ENCODE measurements around the gene UTF1.

The UTF1 gene

DNA sequence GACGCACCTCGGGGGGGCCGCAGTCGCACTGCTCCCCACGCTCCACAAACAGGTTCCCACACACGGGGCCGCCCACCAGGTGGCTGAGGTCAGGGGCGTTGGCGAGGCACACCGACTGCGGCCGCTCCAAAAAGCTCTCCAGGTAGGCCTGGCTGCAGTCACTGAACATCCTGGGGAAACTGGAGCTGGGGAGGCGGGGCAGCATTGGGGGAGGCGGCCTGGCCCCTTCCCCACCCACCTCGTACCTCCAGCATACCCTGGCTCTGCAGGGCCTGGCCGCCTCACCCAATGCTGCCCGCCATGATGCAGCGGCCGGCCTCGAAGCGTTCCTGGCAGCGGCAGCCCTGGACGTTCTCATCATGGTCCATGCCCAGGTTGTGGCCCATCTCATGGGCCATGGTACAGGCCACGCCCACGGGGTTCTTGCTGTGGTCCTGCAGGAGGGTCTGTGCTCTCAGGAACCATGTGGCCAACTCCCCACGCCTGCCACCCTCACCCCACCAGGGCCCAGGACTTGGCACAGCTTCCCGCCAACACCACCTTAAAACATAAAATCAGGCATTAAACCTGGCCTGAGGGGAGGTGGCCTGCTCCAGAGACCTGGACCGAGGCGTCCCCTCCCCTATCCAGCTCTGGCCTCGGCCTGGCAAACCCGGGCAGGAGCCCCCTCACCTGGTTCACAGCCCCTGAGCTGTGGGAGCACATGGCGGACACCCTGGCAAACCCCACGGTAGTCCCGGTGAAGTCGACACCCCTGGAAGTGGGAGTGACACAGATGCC, 41.7 kb downstream of the UTF1 start:
- Histone ChIP-seq H3K4me2 (ENCODE audit: low read length) (no peak overlapping the region), H3K18ac (ENCODE audit: low read length) (no peak overlapping the region), H3K79me1 (ENCODE audit: low read length) (no peaks in the 10 kb centered on the region), H3K4me3 (ENCODE audit: low read length) (no peak overlapping the region), H3K36me3 (ENCODE audit: control insufficient read depth, insufficient read depth, low read length) (no peaks in the 10 kb centered on the region), H3K27ac (ENCODE audit: low read depth, low read length) (no peak overlapping the region), H2BK15ac (replicated peaks; ENCODE audit: low read depth) (no peak overlapping the region), H2BK5ac (ENCODE audit: low read length) (no peak overlapping the region), H4K8ac (ENCODE audit: low read depth, low read length) (no peak overlapping the region), H2BK120ac (ENCODE audit: low read depth, low read length) (no peak overlapping the region), H3K23ac (ENCODE audit: low read length) (no peak overlapping the region), H3K79me2 (ENCODE audit: control insufficient read depth, insufficient read depth, low read length) (no peaks in the 10 kb centered on the region), H4K5ac (ENCODE audit: low read length) (no peak overlapping the region), H3K56ac (ENCODE audit: low read length) (no peak overlapping the region), H2AK5ac (ENCODE audit: low read length) (no peak overlapping the region), H3K4me1 (ENCODE audit: control insufficient read depth, low read depth, low read length) (no peaks in the 10 kb centered on the region), H3K9ac (ENCODE audit: low read length) (no peak overlapping the region), H3K27me3 (ENCODE audit: insufficient read depth, low read length, poor library complexity) (no peaks in the 10 kb centered on the region), H3K4ac (ENCODE audit: low read depth, low read length) (no peak overlapping the region)
- WGBS (ENCODE audit: extremely low coverage, insufficient coverage, low lambda C conversion rate), result no CpG with 5 or more reads among the region's 35 CpGs
- no peak for DNase-seq

DNA sequence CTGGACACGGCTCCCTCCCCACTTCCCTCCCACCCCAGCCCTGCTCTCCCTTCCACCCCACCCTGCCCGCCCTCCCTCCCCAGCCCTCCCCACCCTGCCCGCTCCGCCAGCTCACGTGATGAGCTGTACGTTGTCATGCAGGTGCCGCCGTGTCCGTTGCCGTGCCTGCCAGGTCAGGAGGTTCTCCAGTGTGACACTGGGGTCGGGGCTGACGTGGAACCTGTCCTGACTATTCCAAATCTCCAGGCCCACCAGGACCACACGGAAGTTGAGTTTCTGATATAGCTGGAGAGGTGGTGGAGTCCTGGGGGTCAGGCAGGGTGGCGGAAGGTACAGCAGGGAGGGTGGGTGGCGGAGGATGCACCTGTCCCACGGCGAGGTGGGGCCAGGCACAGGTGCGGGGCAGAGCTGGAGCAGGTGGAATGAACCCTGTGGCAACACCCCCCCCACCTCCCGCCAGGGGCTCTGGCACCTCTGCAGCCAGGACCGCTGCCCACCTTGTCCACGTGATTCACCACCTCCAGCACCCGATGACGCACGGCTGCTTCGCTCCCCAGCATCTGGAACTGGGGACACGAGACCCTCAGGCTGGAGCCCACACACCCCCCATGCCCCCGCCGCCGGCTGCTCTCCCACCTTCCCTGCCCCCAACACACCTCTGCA, 42.4 kb downstream of the UTF1 start:
- no peak overlapping the region for H3K27ac ChIP-seq (ENCODE audit: low read depth, low read length)
- no peaks in the 10 kb centered on the region for H3K4me1 ChIP-seq (ENCODE audit: control insufficient read depth, low read depth, low read length)
- H3K23ac ChIP-seq (ENCODE audit: low read length), result no peak overlapping the region
- no peak overlapping the region for H2BK120ac ChIP-seq (ENCODE audit: low read depth, low read length)
- H3K36me3 ChIP-seq (ENCODE audit: control insufficient read depth, insufficient read depth, low read length), result no peaks in the 10 kb centered on the region
- H3K4me2 ChIP-seq (ENCODE audit: low read length), result no peak overlapping the region
- H3K18ac ChIP-seq (ENCODE audit: low read length), result no peak overlapping the region
- no peaks in the 10 kb centered on the region for H3K27me3 ChIP-seq (ENCODE audit: insufficient read depth, low read length, poor library complexity)
- no peak overlapping the region for H3K4me3 ChIP-seq (ENCODE audit: low read length)
- no peak overlapping the region for H2BK15ac ChIP-seq (replicated peaks; ENCODE audit: low read depth)
- H3K4ac ChIP-seq (ENCODE audit: low read depth, low read length), result no peak overlapping the region
- no peak for DNase-seq
- H2AK5ac ChIP-seq (ENCODE audit: low read length), result no peak overlapping the region
- H3K79me2 ChIP-seq (ENCODE audit: control insufficient read depth, insufficient read depth, low read length), result no peaks in the 10 kb centered on the region
- H4K8ac ChIP-seq (ENCODE audit: low read depth, low read length), result no peak overlapping the region
- no CpG with 5 or more reads among the region's 29 CpGs for WGBS (ENCODE audit: extremely low coverage, insufficient coverage, low lambda C conversion rate)
- no peak overlapping the region for H2BK5ac ChIP-seq (ENCODE audit: low read length)
- H4K5ac ChIP-seq (ENCODE audit: low read length), result no peak overlapping the region
- no peak overlapping the region for H3K56ac ChIP-seq (ENCODE audit: low read length)
- H3K9ac ChIP-seq (ENCODE audit: low read length), result no peak overlapping the region
- H3K79me1 ChIP-seq (ENCODE audit: low read length), result no peaks in the 10 kb centered on the region

- no peak overlapping the region for H3K4ac ChIP-seq (ENCODE audit: low read depth, low read length)
Observed at GRCh38 chr10:133272964-133273420, 43.0 kb downstream of the UTF1 start.

DNA sequence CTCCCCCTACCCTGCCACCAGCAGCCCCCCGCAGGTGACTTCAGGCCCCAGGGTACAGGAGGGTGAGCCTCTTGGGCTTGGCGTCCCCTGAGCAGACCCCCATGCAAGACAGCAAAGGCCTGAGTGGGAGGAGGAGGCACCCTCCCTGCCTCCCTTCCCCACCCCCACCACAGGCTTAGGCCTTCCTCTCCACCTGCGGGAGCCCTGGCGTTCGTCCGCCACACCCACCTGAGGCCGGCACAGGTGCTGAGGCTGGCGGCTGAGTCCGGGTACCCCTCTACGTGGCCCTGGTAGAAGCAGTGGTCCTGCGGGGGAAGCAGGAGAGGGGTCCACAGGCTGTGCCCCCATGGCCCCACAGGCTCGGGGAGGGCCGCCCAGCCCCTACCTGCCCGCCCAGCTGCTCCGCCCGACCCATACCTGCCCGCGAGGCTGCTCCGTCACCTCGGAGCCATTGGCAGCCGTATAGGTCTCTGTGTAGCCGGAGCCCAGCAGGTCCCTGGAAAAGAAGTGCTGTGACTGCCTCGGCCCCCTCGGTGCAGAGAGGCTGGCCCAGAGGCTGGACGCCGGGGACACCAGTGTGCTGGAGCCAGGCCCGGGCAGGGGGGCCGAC, 43.6 kb downstream of the UTF1 start:
- H2BK120ac ChIP-seq (ENCODE audit: low read depth, low read length), result no peak overlapping the region
- no peak overlapping the region for H2BK15ac ChIP-seq (replicated peaks; ENCODE audit: low read depth)
- no peak overlapping the region for H3K4me2 ChIP-seq (ENCODE audit: low read length)
- no peaks in the 10 kb centered on the region for H3K79me2 ChIP-seq (ENCODE audit: control insufficient read depth, insufficient read depth, low read length)
- no peak overlapping the region for H3K56ac ChIP-seq (ENCODE audit: low read length)
- H2BK5ac ChIP-seq (ENCODE audit: low read length), result no peak overlapping the region
- H3K27me3 ChIP-seq (ENCODE audit: insufficient read depth, low read length, poor library complexity), result no peaks in the 10 kb centered on the region
- no CpG with 5 or more reads among the region's 28 CpGs for WGBS (ENCODE audit: extremely low coverage, insufficient coverage, low lambda C conversion rate)
- no peak for DNase-seq
- no peaks in the 10 kb centered on the region for H3K79me1 ChIP-seq (ENCODE audit: low read length)
- no peak overlapping the region for H3K4ac ChIP-seq (ENCODE audit: low read depth, low read length)
- no peaks in the 10 kb centered on the region for H3K4me1 ChIP-seq (ENCODE audit: control insufficient read depth, low read depth, low read length)
- no peak overlapping the region for H3K18ac ChIP-seq (ENCODE audit: low read length)
- no peak overlapping the region for H4K8ac ChIP-seq (ENCODE audit: low read depth, low read length)
- H3K4me3 ChIP-seq (ENCODE audit: low read length), result no peak overlapping the region
- H3K9ac ChIP-seq (ENCODE audit: low read length), result no peak overlapping the region
- H3K27ac ChIP-seq (ENCODE audit: low read depth, low read length), result no peak overlapping the region
- no peak overlapping the region for H3K23ac ChIP-seq (ENCODE audit: low read length)
- H4K5ac ChIP-seq (ENCODE audit: low read length), result no peak overlapping the region
- no peaks in the 10 kb centered on the region for H3K36me3 ChIP-seq (ENCODE audit: control insufficient read depth, insufficient read depth, low read length)
- no peak overlapping the region for H2AK5ac ChIP-seq (ENCODE audit: low read length)

More at GRCh38 chr10:133272964-133273420, 43.0 kb downstream of the UTF1 start:
- no peak overlapping the region for H2AK5ac ChIP-seq (ENCODE audit: low read length)
- no peak overlapping the region for H3K18ac ChIP-seq (ENCODE audit: low read length)
- no peaks in the 10 kb centered on the region for H3K36me3 ChIP-seq (ENCODE audit: control insufficient read depth, insufficient read depth, low read length)
- H3K79me2 ChIP-seq (ENCODE audit: control insufficient read depth, insufficient read depth, low read length), result no peaks in the 10 kb centered on the region
- no peak overlapping the region for H4K8ac ChIP-seq (ENCODE audit: low read depth, low read length)
- no CpG with 5 or more reads among the region's 25 CpGs for WGBS (ENCODE audit: extremely low coverage, insufficient coverage, low lambda C conversion rate)
- H2BK15ac ChIP-seq (replicated peaks; ENCODE audit: low read depth), result no peak overlapping the region
- H3K27me3 ChIP-seq (ENCODE audit: insufficient read depth, low read length, poor library complexity), result no peaks in the 10 kb centered on the region
- no peak overlapping the region for H3K56ac ChIP-seq (ENCODE audit: low read length)
- H3K23ac ChIP-seq (ENCODE audit: low read length), result no peak overlapping the region
- H3K4me1 ChIP-seq (ENCODE audit: control insufficient read depth, low read depth, low read length), result no peaks in the 10 kb centered on the region
- no peak overlapping the region for H3K9ac ChIP-seq (ENCODE audit: low read length)
- no peak overlapping the region for H3K4me3 ChIP-seq (ENCODE audit: low read length)
- DNase-seq, result no peak
- H2BK120ac ChIP-seq (ENCODE audit: low read depth, low read length), result no peak overlapping the region
- no peak overlapping the region for H3K4me2 ChIP-seq (ENCODE audit: low read length)
- no peak overlapping the region for H3K27ac ChIP-seq (ENCODE audit: low read depth, low read length)
- no peaks in the 10 kb centered on the region for H3K79me1 ChIP-seq (ENCODE audit: low read length)
- no peak overlapping the region for H2BK5ac ChIP-seq (ENCODE audit: low read length)
- no peak overlapping the region for H4K5ac ChIP-seq (ENCODE audit: low read length)

- Histone ChIP-seq H3K4me2 (ENCODE audit: low read length) (no peak overlapping the region), H3K9ac (ENCODE audit: low read length) (no peak overlapping the region), H2BK5ac (ENCODE audit: low read length) (no peak overlapping the region), H4K8ac (ENCODE audit: low read depth, low read length) (no peak overlapping the region), H3K23ac (ENCODE audit: low read length) (no peak overlapping the region), H2BK15ac (replicated peaks; ENCODE audit: low read depth) (no peak overlapping the region), H2AK5ac (ENCODE audit: low read length) (no peak overlapping the region), H3K36me3 (ENCODE audit: control insufficient read depth, insufficient read depth, low read length) (no peaks in the 10 kb centered on the region), H3K79me2 (ENCODE audit: control insufficient read depth, insufficient read depth, low read length) (no peaks in the 10 kb centered on the region), H2BK120ac (ENCODE audit: low read depth, low read length) (no peak overlapping the region), H3K79me1 (ENCODE audit: low read length) (no peaks in the 10 kb centered on the region), H3K4me3 (ENCODE audit: low read length) (no peak overlapping the region), H3K56ac (ENCODE audit: low read length) (no peak overlapping the region), H3K18ac (ENCODE audit: low read length) (no peak overlapping the region), H3K4me1 (ENCODE audit: control insufficient read depth, low read depth, low read length) (no peaks in the 10 kb centered on the region), H3K27me3 (ENCODE audit: insufficient read depth, low read length, poor library complexity) (no peaks in the 10 kb centered on the region), H4K5ac (ENCODE audit: low read length) (no peak overlapping the region), H3K27ac (ENCODE audit: low read depth, low read length) (no peak overlapping the region), H3K4ac (ENCODE audit: low read depth, low read length) (no peak overlapping the region)
- no peak for DNase-seq
- no CpG with 5 or more reads among the region's 26 CpGs for WGBS (ENCODE audit: extremely low coverage, insufficient coverage, low lambda C conversion rate)
Observed at GRCh38 chr10:133274751-133275683, 45.0 kb downstream of the UTF1 start.

Data from mesendoderm (in vitro differentiated cells).